NOMO-1 treated with dmso at 0.1 percent for 144 hours (cell line): ENCODE results near the gene SLC38A6.

Source experiments
- DNase-seq: peaks from one replicate; lab custom pipeline; 2025; ENCODE audit not compliant: unreplicated experiment; lab: John Stamatoyannopoulos, UW

Gene SLC38A6

DNA sequence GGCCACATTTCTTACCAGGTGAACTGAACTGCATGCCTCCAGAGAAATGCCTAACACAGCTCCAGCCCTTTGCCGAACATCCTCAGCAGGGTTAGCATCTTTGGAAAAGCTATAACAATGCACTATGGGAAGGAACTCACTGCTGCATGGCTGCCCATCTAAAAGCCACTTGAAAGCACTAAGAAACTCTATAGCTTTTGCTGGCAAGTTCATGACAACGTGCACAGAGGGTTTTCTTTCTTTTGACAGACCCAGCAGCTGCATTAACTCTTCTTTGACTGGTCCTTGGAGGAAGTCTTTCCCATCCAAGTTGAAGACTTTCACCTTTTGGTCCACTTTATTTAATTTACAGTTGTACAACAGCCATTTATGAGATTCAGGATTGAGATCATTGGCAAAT is 5.5 kb upstream of the SLC38A6 start:
- DNase-seq: no peak

DNA sequence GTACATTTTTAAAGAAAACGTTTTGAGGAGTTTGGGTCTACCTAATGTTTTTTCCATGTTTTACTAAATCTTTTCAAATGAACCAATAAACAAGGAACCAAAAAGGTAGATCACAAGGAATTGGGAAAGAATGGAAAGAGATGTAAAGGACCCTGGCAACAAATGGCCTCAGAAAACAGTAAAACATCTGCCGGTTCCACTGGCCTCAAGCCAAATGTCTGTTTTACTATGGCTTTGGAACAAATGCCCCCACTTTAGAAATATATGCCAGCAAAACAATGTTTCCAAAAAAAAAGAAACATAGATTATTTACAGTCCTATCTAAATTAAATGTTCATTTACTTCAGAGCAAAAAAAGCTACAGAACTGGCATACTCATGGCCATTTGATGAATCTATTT is 3.2 kb upstream of the SLC38A6 start:
- DNase-seq: no peak

DNA sequence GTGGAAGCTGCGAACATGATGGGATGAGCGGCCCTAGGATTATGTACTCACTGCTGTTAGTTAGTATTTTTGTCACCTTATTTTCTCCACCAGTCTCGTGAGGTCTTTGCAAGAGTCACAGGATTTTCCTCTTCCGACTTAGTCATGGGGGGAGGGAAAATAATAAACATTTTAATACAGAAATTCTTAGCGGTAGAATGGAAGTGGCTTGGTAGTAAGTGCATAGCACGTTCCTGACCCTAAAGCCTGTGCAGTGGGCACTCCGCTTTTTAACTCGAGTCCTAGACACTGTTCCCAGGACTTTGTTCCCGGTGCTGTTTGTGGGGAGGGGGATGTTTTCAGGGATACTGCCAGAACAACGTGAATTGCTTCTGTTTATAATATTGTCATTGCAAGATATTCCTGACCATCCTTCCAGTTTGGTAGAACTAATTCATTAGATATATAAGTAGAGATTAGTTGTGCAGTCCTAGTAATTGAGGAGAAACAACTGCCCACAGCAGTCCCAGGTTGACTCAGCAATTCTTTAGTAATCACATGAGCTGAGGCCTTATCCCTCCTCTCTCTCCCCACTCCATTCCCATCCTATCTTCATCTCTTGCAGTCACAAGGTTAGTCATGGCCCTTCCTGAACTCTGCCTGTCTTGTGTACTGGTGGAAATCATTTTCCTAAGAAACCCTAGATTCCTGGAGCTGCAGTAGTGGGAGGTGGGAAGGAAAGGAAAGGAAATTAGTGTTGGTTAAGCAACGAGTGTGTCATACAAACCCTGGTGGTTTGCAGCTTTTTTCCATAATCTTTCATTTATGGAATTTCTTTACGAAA is 799 bp downstream of the SLC38A6 start:
- no peak for DNase-seq

DNA sequence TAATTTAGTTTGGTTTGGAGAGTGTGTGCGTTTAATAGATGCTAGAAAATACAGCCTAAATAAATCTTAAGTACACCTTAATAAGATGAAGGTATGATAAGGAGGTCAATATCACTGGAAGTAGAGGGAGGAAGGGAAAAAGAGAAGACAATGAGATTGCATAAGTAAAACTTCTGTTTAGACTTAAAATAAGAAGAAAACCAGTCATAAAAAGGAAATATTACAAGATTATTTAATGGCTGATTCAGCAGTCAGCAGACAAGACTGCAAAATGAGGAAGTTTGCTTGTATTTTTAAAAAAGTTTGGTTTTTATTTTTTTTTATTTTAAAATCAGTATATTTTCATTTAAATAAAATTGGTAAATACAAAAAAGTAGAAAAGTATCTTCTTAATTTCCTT is 3.2 kb downstream of the SLC38A6 start:
- DNase-seq: peak; percentile 4

DNA sequence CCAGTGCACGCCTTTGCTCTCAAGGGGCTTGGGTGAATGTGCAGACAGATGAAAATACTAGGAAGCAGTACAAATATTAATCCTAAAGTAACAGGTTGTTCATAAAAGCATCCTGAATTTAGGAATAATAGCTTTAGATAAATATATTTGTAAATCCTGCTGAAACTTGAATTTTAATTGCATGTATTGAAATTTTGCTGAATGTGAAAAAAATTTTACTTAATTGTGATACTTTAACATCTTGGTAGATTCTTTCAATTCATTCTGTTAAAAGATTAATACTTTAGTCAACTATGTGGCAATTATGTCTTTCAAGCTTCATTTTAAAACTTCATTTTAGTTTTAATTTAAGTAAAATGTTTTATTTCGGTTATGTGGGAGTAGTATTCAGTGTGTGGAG is 5.5 kb downstream of the SLC38A6 start:
- no peak for DNase-seq

DNA sequence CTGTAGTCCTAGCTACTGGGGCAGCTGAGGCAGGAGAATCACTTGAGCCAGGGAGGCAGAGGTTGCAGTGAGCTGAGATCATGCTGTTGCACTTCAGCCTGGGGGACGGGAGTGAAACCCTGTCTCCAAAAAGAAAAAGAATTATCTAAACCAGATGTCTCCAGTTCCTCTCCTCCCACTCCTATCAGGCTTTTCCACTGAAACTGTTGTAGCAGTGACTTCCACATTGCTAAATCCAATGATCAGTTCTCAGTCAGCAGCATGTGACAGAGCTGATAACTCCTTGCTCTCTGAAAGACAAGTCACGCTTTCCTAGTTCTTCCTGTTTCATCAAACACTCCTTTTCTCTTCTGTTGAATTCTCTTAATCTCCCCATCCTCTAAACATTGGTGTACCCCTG is 8.6 kb downstream of the SLC38A6 start:
- DNase-seq: no peak

DNA sequence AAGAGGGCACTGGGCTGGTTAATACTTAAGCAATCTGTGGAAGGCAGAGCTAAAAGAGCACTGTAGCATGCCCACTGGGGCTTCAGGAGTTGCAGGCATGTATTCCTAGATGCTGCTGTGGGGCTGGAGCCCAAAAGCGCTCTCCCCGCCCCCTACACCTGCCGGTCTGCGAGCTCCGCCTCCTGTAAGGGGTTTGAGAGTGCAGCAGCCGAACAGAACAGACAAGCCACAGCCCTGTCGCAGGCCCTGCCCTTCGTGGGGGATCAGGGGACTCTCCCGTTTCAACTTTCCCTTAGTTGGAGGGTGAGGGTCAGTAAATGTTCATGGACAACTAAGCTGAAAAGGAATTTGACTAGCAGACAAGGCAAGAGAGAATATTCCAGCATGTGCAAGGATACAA is 17.6 kb downstream of the SLC38A6 start:
- DNase-seq: no peak

DNA sequence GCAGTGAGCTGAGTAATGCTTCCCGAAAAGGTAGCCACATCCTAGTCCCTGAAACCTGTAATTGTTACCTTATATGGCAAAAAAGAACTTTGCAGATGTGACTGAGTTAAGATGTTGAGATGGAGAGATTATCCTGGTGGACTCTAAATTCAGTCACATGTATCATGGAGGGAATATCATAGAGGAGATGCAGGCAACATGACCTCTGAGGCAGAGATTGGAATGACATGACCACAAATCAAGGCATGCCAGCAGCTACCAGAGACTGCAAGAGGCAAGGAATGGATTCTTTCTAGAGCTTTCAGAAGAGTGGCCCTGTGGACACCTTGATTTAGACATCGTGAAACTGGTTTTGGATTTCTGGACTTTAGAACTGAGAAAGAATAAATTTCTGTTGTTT is 18.5 kb downstream of the SLC38A6 start:
- no peak for DNase-seq

DNA sequence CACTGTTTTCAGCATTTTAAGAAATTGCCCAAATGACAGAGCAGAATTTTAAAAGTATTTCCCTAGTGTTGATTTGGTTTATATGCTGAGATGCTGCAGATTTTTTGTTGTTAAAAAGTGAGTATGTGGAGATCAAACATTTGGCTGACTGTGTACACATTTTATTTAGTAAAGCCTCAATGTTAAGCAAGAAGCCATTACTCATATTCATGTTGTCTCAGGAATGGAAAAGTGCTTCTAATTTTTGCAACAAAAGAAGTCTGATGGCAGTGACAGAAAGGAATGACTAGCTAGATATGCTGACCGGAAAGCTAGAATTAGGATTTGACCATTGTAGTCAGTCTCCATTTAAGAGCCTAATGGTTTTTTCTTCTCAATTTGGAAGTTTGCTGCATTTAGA is 22.5 kb downstream of the SLC38A6 start:
- no peak for DNase-seq

DNA sequence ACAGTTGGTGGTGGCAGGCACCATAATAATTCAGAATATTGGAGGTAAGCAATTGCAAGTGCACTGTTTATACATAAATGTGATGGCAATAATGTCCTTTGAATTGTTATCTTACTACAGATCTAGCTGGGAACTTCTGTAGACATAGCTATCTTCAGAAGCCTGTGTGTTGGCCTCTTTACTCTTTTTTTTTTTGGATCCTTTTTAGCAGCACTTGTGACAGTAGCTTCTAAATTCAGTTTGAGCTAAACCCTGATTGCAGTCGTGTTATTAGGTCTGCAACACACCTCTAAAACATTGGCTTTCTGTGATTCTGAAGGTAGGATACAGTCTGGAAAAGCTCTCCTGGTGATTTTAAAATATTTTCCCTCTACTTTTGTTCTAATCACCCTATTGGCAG is 38.5 kb downstream of the SLC38A6 start:
- no peak for DNase-seq

DNA sequence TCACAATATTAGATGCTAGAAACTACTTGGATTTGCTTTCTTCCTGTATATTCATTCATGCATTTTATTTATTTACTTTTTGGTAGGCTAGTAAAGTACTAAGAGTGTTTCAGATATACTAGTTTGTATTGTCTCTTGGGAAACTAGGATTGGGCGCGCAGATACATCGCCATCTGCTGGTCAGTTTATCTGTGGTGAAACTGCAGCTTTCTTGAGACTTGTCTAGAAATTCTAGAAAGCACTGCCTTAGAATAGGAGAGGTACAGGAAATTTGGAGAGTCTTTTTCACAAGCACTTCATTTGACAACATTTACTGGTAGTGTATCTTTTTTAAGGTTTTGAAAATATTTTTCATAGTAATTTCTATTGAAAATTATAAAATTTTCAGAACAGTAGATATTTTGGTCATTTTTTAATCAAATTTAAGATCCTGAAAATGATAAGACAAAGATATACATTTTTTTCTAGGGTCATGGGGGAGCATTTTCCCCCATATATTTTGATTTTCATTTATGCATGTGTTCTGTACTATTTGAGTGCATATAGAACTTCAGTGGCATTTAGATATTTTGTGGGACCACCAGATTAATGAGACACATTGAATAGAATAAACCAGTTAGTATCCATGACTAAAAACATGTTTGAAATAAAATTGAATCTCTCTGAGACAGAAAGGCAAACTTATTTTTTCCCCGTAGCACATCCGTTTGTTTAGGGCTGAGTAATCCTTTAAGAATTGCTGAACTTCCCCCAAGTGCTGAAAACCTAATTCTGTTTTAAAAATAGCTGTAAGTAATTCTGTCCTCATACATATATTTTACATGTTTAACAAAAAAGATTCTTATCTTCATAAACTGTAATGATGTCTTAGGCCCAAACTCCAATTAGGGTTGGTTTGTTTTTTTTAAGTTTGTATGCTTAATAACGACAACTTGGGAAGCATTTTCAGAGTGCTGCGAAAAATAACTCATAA is 44.5 kb downstream of the SLC38A6 start:
- peak; percentile 47 for DNase-seq

DNA sequence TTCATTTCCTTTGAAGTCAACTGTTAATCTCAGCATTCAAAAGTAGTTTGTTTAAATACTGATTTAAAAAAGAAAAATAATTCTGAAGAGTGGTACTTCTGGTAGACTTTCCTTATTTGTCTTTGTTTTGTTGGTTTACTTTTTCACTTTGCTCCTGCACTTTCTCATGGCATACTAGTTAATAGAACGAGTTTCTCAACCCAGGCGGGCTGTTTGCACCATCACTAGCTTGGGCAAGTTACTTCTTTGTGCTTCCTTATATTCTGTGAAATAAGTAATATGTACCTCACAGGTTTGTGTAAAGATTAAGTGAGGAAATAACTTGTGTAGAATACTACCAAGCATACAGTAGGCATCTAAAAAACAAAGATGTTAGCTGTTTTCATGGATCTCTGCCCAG is 45.5 kb downstream of the SLC38A6 start:
- no peak for DNase-seq

DNA sequence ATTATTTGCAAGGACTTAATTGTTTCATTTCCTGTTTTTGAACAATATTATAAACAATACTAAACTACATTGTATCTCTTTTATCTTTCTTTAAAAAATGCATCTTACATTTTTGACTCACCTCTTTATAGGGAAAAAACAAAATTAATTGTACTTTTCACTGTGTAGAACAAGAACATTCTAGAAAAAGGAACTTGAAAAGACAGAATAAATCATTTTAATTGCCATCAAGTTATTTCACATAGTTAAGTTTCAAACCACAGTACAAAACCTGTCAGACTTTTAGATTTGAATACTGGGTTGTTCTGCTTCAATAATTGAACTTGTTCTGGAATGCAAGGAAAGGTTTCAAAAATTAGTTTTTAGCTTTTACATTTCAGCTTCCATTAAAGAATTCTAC is 50.0 kb downstream of the SLC38A6 start:
- DNase-seq: no peak

DNA sequence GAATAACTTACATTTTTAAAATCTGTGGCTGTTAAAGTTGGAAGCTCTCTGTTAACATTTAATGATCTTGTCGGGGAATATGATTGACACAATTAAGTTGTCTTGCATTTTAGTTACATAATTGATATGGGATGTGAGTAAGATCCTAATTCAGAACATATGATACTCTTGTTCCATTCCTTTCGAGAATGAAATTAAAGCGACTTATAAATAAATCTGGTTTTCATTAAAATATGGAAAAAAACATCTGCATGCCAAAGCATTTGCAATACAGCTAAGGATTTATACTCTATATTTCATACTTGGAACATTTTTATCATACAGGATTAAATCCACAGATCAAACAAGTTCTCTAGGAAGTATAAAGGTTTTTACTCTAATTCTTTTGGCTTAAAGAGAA is 52.0 kb downstream of the SLC38A6 start:
- no peak for DNase-seq

DNA sequence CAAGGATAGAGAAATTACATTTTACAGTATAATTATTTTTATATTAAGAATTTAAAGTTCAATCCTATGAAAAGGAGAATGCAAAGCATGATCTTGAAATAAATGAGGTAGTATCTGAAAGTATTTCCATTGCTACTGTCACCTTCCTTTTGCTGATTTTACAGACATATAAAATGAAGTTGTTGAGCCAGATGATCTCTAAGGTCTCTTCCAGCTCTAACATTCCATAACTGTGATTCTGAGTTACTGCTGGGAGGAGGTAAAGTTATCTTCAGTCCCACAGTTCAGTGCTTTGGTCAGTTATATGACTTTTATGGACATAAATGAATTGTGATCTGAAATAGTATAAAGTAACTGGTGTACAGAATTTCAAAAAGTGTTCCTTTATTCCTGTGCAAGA is 52.8 kb downstream of the SLC38A6 start:
- DNase-seq: no peak

DNA sequence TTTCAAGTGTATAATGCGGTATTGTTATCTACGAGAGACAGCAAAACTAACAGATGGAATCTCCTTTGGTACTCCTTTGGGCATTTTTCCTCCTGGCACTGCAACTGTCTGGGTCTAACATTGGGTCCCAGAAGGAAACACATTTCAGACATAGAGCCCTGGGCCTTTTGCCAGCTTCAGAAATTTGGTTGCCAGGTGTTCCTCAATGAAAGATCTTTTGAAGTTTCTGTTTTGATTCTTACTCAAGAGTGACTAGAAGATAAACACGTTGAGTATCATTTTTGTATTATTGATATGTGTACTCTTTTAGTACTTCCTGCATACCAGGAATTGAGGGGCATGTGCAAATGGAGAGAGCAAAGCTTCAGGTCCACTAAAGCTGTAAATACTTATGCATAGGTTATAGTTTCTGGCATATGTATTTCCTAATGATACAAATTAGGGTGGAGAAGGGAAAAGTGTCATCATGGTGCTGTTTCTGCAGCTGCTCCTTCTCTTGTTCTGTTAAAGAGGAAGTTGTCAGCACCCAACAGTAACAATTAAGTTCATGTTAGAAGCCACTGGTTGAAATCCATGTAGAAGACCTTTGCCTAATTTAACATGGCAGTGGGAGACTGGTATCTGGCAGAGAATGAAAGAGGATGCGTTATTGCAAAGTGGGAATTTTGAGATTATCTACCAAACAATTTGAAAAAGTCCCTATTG is 53.5 kb downstream of the SLC38A6 start:
- no peak for DNase-seq

DNA sequence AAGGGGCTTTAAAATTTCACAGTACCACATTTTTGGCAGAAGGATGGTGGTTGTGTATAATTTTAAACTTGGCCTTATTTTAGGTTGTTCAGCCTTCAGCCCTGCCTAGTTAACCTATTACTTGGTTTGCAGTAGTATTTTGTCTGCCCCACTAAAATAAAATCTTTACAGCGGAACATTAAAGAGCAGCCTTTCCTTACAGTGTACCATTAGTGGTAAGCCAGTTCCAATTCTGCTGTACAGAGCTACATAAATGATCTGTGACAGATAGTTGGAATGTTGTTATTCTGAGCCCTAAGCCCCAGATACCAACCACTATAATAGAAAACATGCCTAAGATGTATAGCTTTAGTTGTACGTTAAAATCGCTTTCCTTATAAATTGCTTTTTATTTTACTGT is 56.2 kb downstream of the SLC38A6 start:
- DNase-seq: no peak

DNA sequence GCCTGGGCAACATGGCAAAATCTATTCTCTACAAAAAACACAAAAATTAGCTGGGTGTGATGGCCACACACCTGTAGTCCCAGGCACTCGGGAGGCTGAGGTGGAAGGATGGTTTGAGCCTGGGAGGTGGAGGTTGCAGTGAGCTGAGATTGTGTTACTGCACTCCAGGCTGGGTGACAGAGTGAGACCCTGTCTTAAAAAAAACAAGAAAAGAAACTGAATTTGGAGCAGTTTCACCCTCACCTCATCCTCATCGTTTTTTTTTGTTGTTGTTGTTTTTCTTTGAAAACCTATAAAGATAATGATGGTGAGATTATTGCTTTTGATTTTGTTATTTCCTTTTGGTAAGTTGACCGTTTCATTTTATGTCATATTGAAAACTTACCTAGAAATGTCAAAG is 60.7 kb downstream of the SLC38A6 start:
- no peak for DNase-seq

DNA sequence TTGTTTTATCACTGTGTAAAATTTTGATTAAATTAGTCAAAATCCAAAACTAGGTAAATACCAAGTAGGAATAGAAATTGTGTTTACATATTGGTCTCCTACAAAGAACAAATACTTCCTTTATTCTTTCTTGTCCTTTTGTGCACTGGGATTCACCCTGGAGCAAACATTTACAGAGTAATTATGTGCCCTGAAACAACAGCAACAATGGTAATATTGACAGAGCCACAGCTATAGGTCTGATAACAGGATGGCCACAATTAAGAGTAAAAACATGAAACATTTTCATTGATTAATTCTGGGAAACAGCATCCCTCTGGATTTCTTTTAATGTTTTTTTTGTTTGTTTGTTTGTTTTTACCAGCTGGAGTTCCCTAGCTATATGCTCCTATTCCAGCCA is 61.2 kb downstream of the SLC38A6 start:
- DNase-seq: no peak

DNA sequence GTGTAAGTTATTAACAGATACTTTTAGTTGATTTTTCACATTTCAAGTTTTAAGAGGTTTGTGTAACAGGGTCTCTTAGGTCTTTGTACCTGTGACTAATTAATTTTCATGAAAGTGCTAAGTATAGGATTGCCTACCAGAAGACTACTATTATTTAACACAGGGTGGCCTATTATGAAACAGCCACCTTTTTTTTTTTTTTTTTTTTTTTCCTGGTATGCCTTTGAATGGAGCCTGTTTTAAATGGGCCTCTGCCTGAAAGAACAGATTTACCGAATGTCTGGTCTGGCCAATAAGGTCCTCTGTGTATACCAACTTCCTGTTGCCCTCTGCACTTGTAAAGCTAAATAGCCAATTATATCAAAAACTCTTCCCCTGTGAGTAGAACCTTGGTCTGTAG is 62.5 kb downstream of the SLC38A6 start:
- no peak for DNase-seq

DNA sequence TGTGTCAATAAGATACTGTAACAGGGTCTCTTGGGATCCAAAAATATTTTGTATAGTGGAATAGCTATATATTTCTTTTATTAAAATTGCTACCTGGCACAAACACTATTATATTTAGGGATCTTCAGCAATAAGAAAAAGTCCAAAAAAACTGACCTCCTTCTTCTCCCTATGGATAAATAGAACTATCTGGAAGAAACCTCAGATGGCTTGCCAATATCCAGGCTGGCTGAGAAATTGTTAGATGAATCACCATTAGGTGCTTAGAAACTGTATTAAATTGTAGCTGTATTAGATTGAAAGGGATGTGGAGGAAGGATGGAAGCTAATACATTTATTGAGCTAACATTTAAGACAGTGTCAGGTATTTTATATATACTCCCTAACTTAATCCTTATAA is 66.0 kb downstream of the SLC38A6 start:
- no peak for DNase-seq

DNA sequence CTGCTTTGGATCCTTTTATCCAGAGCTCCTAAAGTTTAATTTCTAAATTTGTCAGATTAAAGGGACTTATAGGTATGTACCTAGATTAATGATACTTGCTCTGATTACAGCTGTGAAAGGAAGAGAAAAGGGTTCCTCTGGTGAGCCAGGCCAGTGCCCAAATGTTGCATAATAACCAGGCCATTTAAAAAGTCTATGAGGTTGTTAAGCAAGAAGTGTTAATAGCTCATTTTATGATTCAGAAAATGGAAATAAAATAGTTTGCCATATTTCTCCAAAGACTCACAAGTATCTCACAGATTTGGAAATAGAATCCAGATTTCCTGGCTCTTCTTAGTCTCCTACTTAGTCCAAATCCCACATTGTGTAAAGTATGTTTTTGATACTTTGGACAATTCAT is 67.6 kb downstream of the SLC38A6 start:
- no peak for DNase-seq
